Measurements from ENCODE around the gene SLC39A7.
"Not testable (repeated sequence)": the region's sequence is repeated elsewhere in the genome, so short reads cannot be mapped to it uniquely, and the experiment has no call there.

Gene SLC39A7

GRCh38 chr6:33217681-33218080 is 17.0 kb downstream of the SLC39A7 start:
- Histone ChIP-seq H3K4me1 (ENCODE audit: control insufficient read depth, low read depth, low read length) (no peaks in the 10 kb centered on the region), H3K27me3 (ENCODE audit: insufficient read depth, low read length, poor library complexity) (peaks cover 3% of the 10 kb centered on the region), H3K36me3 (ENCODE audit: control insufficient read depth, insufficient read depth, low read length) (no peaks in the 10 kb centered on the region), H3K4me2 (ENCODE audit: low read length) (no peak overlapping the region), H3K56ac (ENCODE audit: low read length) (no peak overlapping the region), H3K4ac (ENCODE audit: low read depth, low read length) (no peak overlapping the region), H3K79me1 (ENCODE audit: low read length) (no peaks in the 10 kb centered on the region), H3K4me3 (ENCODE audit: low read length) (no peak overlapping the region), H3K9ac (ENCODE audit: low read length) (no peak overlapping the region), H3K79me2 (ENCODE audit: control insufficient read depth, insufficient read depth, low read length) (no peaks in the 10 kb centered on the region), H2AK5ac (ENCODE audit: low read length) (no peak overlapping the region), H3K23ac (ENCODE audit: low read length) (no peak overlapping the region), H2BK5ac (ENCODE audit: low read length) (no peak overlapping the region), H3K27ac (ENCODE audit: low read depth, low read length) (no peak overlapping the region), H2BK120ac (ENCODE audit: low read depth, low read length) (no peak overlapping the region), H2BK15ac (replicated peaks; ENCODE audit: low read depth) (no peak overlapping the region), H4K5ac (ENCODE audit: low read length) (no peak overlapping the region), H3K18ac (ENCODE audit: low read length) (no peak overlapping the region), H4K8ac (ENCODE audit: low read depth, low read length) (no peak overlapping the region)
- no CpG with 5 or more reads among the region's 3 CpGs for WGBS (ENCODE audit: extremely low coverage, insufficient coverage, low lambda C conversion rate)
- DNase-seq = no peak

DNA sequence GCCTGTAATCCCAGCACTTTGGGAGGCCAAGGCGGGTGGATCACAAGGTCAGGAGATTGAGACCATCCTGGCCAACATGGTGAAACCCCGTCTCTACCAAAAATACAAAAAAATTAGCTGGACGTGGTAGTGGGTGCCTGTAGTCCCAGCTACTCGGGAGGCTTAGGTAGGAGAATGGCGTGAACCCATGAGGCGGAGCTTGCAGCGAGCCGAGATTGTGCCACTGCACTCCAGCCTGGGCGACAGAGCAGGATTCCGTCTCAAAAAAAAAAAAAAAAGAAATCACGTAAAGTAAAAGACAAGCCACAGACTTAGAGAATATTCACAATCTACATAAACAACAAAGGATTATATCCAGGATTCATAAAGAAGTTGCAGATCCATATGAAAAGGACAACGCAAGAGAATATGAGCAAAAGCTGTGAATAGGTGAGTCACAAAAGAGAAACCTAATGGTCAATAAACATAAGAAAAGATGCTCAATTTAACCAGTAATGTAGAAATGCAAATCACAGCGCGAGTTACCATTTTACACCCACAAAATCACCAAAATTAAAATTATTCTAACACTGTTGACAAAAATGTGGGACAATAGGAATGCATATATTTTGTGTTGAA is 25.9 kb downstream of the SLC39A7 start:
- H3K4me3 ChIP-seq (ENCODE audit: low read length); H3K23ac ChIP-seq (ENCODE audit: low read length); H3K4ac ChIP-seq (ENCODE audit: low read depth, low read length); H4K5ac ChIP-seq (ENCODE audit: low read length); H3K56ac ChIP-seq (ENCODE audit: low read length); H3K79me1 ChIP-seq (ENCODE audit: low read length); H2BK120ac ChIP-seq (ENCODE audit: low read depth, low read length); H3K18ac ChIP-seq (ENCODE audit: low read length); H4K8ac ChIP-seq (ENCODE audit: low read depth, low read length); H3K4me1 ChIP-seq (ENCODE audit: control insufficient read depth, low read depth, low read length); H3K4me2 ChIP-seq (ENCODE audit: low read length); H2AK5ac ChIP-seq (ENCODE audit: low read length); H3K36me3 ChIP-seq (ENCODE audit: control insufficient read depth, insufficient read depth, low read length); H3K79me2 ChIP-seq (ENCODE audit: control insufficient read depth, insufficient read depth, low read length); H2BK5ac ChIP-seq (ENCODE audit: low read length); DNase-seq; H3K9ac ChIP-seq (ENCODE audit: low read length); H3K27ac ChIP-seq (ENCODE audit: low read depth, low read length); H2BK15ac ChIP-seq (replicated peaks; ENCODE audit: low read depth); H3K27me3 ChIP-seq (ENCODE audit: insufficient read depth, low read length, poor library complexity): not testable (repeated sequence)
- WGBS (ENCODE audit: extremely low coverage, insufficient coverage, low lambda C conversion rate) = no CpG with 5 or more reads among the region's 14 CpGs

DNA sequence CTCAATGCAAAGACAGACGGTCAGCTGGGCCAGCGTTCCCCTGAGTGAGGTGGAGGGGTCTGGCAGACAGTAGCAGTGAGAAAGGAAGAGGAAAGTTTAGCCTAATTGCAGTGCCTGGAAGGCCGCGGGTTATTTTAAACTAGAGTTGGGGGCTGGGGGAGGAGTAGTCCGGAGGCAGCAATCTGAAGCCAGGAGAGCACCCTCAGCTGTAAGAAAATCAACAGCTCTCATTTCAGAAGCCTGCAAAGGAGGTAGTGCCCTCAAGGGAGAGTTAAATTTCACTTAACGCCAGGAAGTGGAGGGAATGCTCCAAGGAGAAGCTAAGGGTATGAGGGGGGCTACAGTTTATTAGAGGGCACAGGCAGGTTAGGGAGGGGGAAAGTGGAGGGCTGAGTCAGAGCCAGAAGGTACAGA is 34.6 kb downstream of the SLC39A7 start:
- no peak overlapping the region for H4K8ac ChIP-seq (ENCODE audit: low read depth, low read length)

DNA sequence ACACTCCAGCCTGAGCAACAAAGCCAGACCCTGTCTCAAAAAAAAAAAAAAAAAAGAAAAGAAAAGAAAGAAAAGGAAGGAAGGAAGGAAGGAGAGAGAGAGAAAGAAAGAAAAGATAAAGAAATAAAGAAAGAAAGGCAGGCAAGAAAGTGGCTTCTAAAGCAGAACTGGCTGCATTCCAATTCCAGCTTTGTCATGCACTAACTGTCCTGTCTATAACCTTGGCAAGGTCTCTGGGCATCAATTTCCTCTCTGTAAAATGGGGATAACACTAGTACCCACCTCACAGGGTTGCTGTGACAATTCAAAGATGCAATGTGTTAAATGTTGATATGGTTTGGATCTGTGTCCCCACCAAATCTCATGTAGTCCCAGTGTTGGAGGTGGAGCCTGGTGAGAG is 35.7 kb downstream of the SLC39A7 start:
- Histone ChIP-seq H3K36me3 (ENCODE audit: control insufficient read depth, insufficient read depth, low read length) (no peaks in the 10 kb centered on the region), H3K4ac (ENCODE audit: low read depth, low read length) (no peak overlapping the region), H3K18ac (ENCODE audit: low read length) (no peak overlapping the region), H3K27me3 (ENCODE audit: insufficient read depth, low read length, poor library complexity) (no peaks in the 10 kb centered on the region), H3K4me3 (ENCODE audit: low read length) (no peak overlapping the region), H3K79me1 (ENCODE audit: low read length) (no peaks in the 10 kb centered on the region), H3K79me2 (ENCODE audit: control insufficient read depth, insufficient read depth, low read length) (no peaks in the 10 kb centered on the region), H4K8ac (ENCODE audit: low read depth, low read length) (no peak overlapping the region), H2BK15ac (replicated peaks; ENCODE audit: low read depth) (no peak overlapping the region), H3K56ac (ENCODE audit: low read length) (no peak overlapping the region), H2AK5ac (ENCODE audit: low read length) (no peak overlapping the region), H3K4me2 (ENCODE audit: low read length) (no peak overlapping the region), H3K4me1 (ENCODE audit: control insufficient read depth, low read depth, low read length) (no peaks in the 10 kb centered on the region), H2BK5ac (ENCODE audit: low read length) (no peak overlapping the region), H3K23ac (ENCODE audit: low read length) (no peak overlapping the region), H4K5ac (ENCODE audit: low read length) (no peak overlapping the region), H3K27ac (ENCODE audit: low read depth, low read length) (no peak overlapping the region), H2BK120ac (ENCODE audit: low read depth, low read length) (no peak overlapping the region), H3K9ac (ENCODE audit: low read length) (no peak overlapping the region)
- no peak for DNase-seq

More for the DNA sequence above, 34.6 kb downstream of the SLC39A7 start:
- Histone ChIP-seq H3K4me2 (ENCODE audit: low read length) (no peak overlapping the region), H2BK15ac (replicated peaks; ENCODE audit: low read depth) (no peak overlapping the region), H2BK5ac (ENCODE audit: low read length) (no peak overlapping the region), H3K4me1 (ENCODE audit: control insufficient read depth, low read depth, low read length) (no peaks in the 10 kb centered on the region), H3K56ac (ENCODE audit: low read length) (peak overlapping the region; percentile 5), H2AK5ac (ENCODE audit: low read length) (no peak overlapping the region), H3K79me1 (ENCODE audit: low read length) (no peaks in the 10 kb centered on the region), H3K36me3 (ENCODE audit: control insufficient read depth, insufficient read depth, low read length) (no peaks in the 10 kb centered on the region), H3K23ac (ENCODE audit: low read length) (no peak overlapping the region), H3K4ac (ENCODE audit: low read depth, low read length) (no peak overlapping the region), H3K79me2 (ENCODE audit: control insufficient read depth, insufficient read depth, low read length) (no peaks in the 10 kb centered on the region), H3K18ac (ENCODE audit: low read length) (no peak overlapping the region), H3K9ac (ENCODE audit: low read length) (no peak overlapping the region), H2BK120ac (ENCODE audit: low read depth, low read length) (no peak overlapping the region), H3K27me3 (ENCODE audit: insufficient read depth, low read length, poor library complexity) (no peaks in the 10 kb centered on the region), H3K27ac (ENCODE audit: low read depth, low read length) (no peak overlapping the region), H3K4me3 (ENCODE audit: low read length) (no peak overlapping the region), H4K5ac (ENCODE audit: low read length) (no peak overlapping the region)
- no CpG with 5 or more reads among the region's 6 CpGs for WGBS (ENCODE audit: extremely low coverage, insufficient coverage, low lambda C conversion rate)
- DNase-seq = peak; percentile 12

- H3K23ac ChIP-seq (ENCODE audit: low read length) = no peak overlapping the region
- H3K9ac ChIP-seq (ENCODE audit: low read length) = no peak overlapping the region
- no peak overlapping the region for H3K27ac ChIP-seq (ENCODE audit: low read depth, low read length)
- WGBS (ENCODE audit: extremely low coverage, insufficient coverage, low lambda C conversion rate) = no CpG with 5 or more reads among the region's 6 CpGs
- H3K4me1 ChIP-seq (ENCODE audit: control insufficient read depth, low read depth, low read length) = no peaks in the 10 kb centered on the region
- H3K4me3 ChIP-seq (ENCODE audit: low read length) = no peak overlapping the region
- H2BK5ac ChIP-seq (ENCODE audit: low read length) = no peak overlapping the region
- no peak overlapping the region for H3K18ac ChIP-seq (ENCODE audit: low read length)
- H2AK5ac ChIP-seq (ENCODE audit: low read length) = no peak overlapping the region
- no peaks in the 10 kb centered on the region for H3K79me2 ChIP-seq (ENCODE audit: control insufficient read depth, insufficient read depth, low read length)
- H2BK120ac ChIP-seq (ENCODE audit: low read depth, low read length) = no peak overlapping the region
- no peak for DNase-seq
- H3K4me2 ChIP-seq (ENCODE audit: low read length) = no peak overlapping the region
- H3K79me1 ChIP-seq (ENCODE audit: low read length) = no peaks in the 10 kb centered on the region
- H3K27me3 ChIP-seq (ENCODE audit: insufficient read depth, low read length, poor library complexity) = no peaks in the 10 kb centered on the region
- H4K5ac ChIP-seq (ENCODE audit: low read length) = no peak overlapping the region
- H3K36me3 ChIP-seq (ENCODE audit: control insufficient read depth, insufficient read depth, low read length) = no peaks in the 10 kb centered on the region
- no peak overlapping the region for H4K8ac ChIP-seq (ENCODE audit: low read depth, low read length)
- H3K56ac ChIP-seq (ENCODE audit: low read length) = no peak overlapping the region
- no peak overlapping the region for H3K4ac ChIP-seq (ENCODE audit: low read depth, low read length)
- no peak overlapping the region for H2BK15ac ChIP-seq (replicated peaks; ENCODE audit: low read depth)
These were observed 36.2 kb downstream of the SLC39A7 start for GRCh38 chr6:33236852-33237251.

GRCh38 chr6:33237741-33238140 is 37.1 kb downstream of the SLC39A7 start:
- Histone ChIP-seq H3K27me3 (ENCODE audit: insufficient read depth, low read length, poor library complexity) (no peaks in the 10 kb centered on the region), H3K36me3 (ENCODE audit: control insufficient read depth, insufficient read depth, low read length) (no peaks in the 10 kb centered on the region), H3K18ac (ENCODE audit: low read length) (no peak overlapping the region), H2BK5ac (ENCODE audit: low read length) (no peak overlapping the region), H3K4me2 (ENCODE audit: low read length) (no peak overlapping the region), H2BK120ac (ENCODE audit: low read depth, low read length) (no peak overlapping the region), H3K79me2 (ENCODE audit: control insufficient read depth, insufficient read depth, low read length) (no peaks in the 10 kb centered on the region), H3K4ac (ENCODE audit: low read depth, low read length) (no peak overlapping the region), H3K56ac (ENCODE audit: low read length) (no peak overlapping the region), H3K9ac (ENCODE audit: low read length) (no peak overlapping the region), H2AK5ac (ENCODE audit: low read length) (no peak overlapping the region), H3K4me3 (ENCODE audit: low read length) (no peak overlapping the region), H3K27ac (ENCODE audit: low read depth, low read length) (no peak overlapping the region), H4K5ac (ENCODE audit: low read length) (no peak overlapping the region), H2BK15ac (replicated peaks; ENCODE audit: low read depth) (no peak overlapping the region), H3K23ac (ENCODE audit: low read length) (no peak overlapping the region), H3K79me1 (ENCODE audit: low read length) (no peaks in the 10 kb centered on the region), H4K8ac (ENCODE audit: low read depth, low read length) (no peak overlapping the region), H3K4me1 (ENCODE audit: control insufficient read depth, low read depth, low read length) (no peaks in the 10 kb centered on the region)
- no CpG with 5 or more reads among the region's 2 CpGs for WGBS (ENCODE audit: extremely low coverage, insufficient coverage, low lambda C conversion rate)
- no peak for DNase-seq
